ENCODE results near the gene NCOA7. TPM values are rescaled to one million over a fixed set of nuclear protein-coding genes. Genes with fewer than 3 reads are reported as not detected.

NCOA7 gene
- total RNA-seq, 1 experiment from 2014 or later, result 13.8 TPM

- no peak for ATAC-seq
- POLR2A ChIA-PET, result interaction anchor here (1.1 kb wide), 1 partner anchor 9 kb away, joined by 3 read pairs; no protein-coding TSS in a partner anchor
These were observed 78.1 kb downstream of the NCOA7 start for GRCh38 chr6:125868678-125869395.

More at GRCh38 chr6:125868678-125869395, 78.1 kb downstream of the NCOA7 start:
- RAD21 ChIA-PET (ENCODE audit: low non-redundant PET in 1 of 2, low total read pairs in 2 of 2, uncharacterized antibody in 2 of 2, unreplicated experiment in 2 of 2), result no interaction called here
- TF ChIP-seq CBX3 (IDR thresholded peaks at IDR 0.05; ENCODE audit: low read depth) (no peak), ATF3 (IDR thresholded peaks at IDR 0.05) (no peak), SP1 (IDR thresholded peaks at IDR 0.05; ENCODE audit: low read depth) (no peak), ELF1 (IDR thresholded peaks at IDR 0.05; ENCODE audit: borderline replicate concordance, low read depth) (no peak), MAX (IDR thresholded peaks at IDR 0.05) (no peak), POLR2AphosphoS5 (IDR thresholded peaks at IDR 0.05; ENCODE audit: low read depth, low read length) (no peak), JUND (IDR thresholded peaks at IDR 0.05) (no peak), SRF (IDR thresholded peaks at IDR 0.05; ENCODE audit: low read depth) (no peak), RAD21 (IDR thresholded peaks at IDR 0.05; ENCODE audit: low read depth) (no peak), FOSL1 (IDR thresholded peaks at IDR 0.05; ENCODE audit: low read depth) (no peak), ZNF274 (IDR thresholded peaks at IDR 0.05; ENCODE audit: low read depth, low read length) (no peak), ZBTB33 (IDR thresholded peaks at IDR 0.05; ENCODE audit: extremely low read depth, insufficient replicate concordance, low read length) (no peak), YY1 (IDR thresholded peaks at IDR 0.05; ENCODE audit: extremely low read depth, insufficient replicate concordance, low read depth, low read length) (no peak), ZFX (IDR thresholded peaks at IDR 0.05) (no peak), POLR2A (IDR thresholded peaks at IDR 0.05; ENCODE audit: borderline replicate concordance, extremely low read depth, insufficient read depth, insufficient read length) (no peak), EZH2phosphoT487 (IDR thresholded peaks at IDR 0.05; ENCODE audit: borderline replicate concordance) (no peak), EZH2 (IDR thresholded peaks at IDR 0.05) (no peak)
- Histone ChIP-seq H3K9me2 (ENCODE audit: insufficient read depth) (no peaks in the 10 kb centered on the region), H3K4me1 (ENCODE audit: control insufficient read depth in 1 of 2, insufficient read depth in 2 of 2, low read length in 2 of 2) (peaks cover 15 to 24% of the 10 kb centered on the region in 2 experiments), H3K9ac (ENCODE audit: low read length) (no peak overlapping the region), H3K4me3 (replicated peaks in 1 of 2; ENCODE audit: low read depth in 1 of 2, low read length in 2 of 2) (no peak overlapping the region), H4K20me1 (ENCODE audit: insufficient read depth) (no peaks in the 10 kb centered on the region), H3K9me3 (ENCODE audit: control insufficient read depth in 1 of 2, insufficient read depth in 1 of 2, low read depth in 1 of 2, low read length in 2 of 2) (no peaks in the 10 kb centered on the region), H3K4me2 (ENCODE audit: low read length) (no peak overlapping the region), H3K27me3 (ENCODE audit: insufficient read depth, low read length) (no peaks in the 10 kb centered on the region), H2AFZ (ENCODE audit: low read depth, low read length, poor library complexity, severe bottlenecking) (no peak overlapping the region), H3K36me3 (ENCODE audit: control insufficient read depth in 1 of 2, insufficient read depth in 2 of 2, low read length in 2 of 2) (no peaks in the 10 kb centered on the region), H3K27ac (ENCODE audit: low read depth, low read length) (no peak overlapping the region), H3K79me2 (ENCODE audit: insufficient read depth, low read length) (no peaks in the 10 kb centered on the region)
- DNase-seq (ENCODE audit: low read depth, low spot score), result no peak
- BruUV-seq (replicated peaks), result no TSS peak
- intact Hi-C loops (cut with micrococcal nuclease), result no loop called here
- CTCF ChIA-PET, result interaction anchor here (1.0 to 1.2 kb wide), 2 partner anchors 10 to 88 kb away, joined by 3 to 4 read pairs; partner anchors contain the start of gene HINT3
